GM12801 (cell line): Measurements from ENCODE around the gene LRRN2.

ENCODE experiments used
- TF ChIP-seq, protein P1 (sequence below): IDR thresholded peaks from one replicate; pipeline ENCODE4 v1.5.1; 2011; ENCODE audit warnings: control low read depth; ENCODE audit not compliant: insufficient read length; ENCODE audit errors: extremely low read depth

LRRN2 gene

DNA sequence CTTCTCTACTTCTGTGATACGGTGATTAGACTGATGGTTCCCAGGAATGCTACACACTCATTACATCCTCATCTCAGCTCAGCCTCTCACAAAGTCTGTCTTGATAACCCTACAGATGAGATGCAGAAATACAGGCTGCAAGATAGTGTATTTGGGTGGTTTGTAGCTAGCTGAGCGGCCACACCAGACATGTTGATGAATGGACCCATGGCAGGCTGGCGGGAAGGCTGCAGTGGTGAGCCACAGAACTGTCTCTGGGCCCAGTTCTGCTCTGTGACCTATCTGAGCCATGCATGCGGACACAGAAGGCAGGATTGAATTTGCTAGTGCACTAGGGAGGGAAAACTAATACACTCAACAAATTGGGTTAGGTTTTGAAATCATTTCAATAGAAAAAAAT, 71.9 kb downstream of the LRRN2 start:
- TF ChIP-seq, protein P1, sequence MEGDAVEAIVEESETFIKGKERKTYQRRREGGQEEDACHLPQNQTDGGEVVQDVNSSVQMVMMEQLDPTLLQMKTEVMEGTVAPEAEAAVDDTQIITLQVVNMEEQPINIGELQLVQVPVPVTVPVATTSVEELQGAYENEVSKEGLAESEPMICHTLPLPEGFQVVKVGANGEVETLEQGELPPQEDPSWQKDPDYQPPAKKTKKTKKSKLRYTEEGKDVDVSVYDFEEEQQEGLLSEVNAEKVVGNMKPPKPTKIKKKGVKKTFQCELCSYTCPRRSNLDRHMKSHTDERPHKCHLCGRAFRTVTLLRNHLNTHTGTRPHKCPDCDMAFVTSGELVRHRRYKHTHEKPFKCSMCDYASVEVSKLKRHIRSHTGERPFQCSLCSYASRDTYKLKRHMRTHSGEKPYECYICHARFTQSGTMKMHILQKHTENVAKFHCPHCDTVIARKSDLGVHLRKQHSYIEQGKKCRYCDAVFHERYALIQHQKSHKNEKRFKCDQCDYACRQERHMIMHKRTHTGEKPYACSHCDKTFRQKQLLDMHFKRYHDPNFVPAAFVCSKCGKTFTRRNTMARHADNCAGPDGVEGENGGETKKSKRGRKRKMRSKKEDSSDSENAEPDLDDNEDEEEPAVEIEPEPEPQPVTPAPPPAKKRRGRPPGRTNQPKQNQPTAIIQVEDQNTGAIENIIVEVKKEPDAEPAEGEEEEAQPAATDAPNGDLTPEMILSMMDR = no peak

DNA sequence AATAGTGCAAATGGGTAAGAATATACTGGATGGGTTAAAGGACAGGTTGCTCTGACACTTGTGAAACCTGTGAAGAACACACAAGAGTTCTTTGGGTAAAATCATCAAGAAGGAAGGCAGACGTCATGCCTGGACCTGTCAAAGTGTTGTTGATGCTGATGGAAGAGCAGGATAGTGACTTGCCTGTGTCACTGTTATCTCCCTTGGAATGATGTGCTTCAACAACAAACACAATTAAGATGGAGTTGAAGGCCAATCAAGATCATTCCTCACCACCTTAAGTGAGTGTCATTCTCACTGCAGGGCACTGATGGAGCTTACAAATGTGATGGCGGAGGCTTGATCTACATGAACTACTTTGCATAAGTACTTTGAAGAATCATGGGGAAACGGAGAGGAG, 73.2 kb downstream of the LRRN2 start:
- TF ChIP-seq, protein P1 = no peak

DNA sequence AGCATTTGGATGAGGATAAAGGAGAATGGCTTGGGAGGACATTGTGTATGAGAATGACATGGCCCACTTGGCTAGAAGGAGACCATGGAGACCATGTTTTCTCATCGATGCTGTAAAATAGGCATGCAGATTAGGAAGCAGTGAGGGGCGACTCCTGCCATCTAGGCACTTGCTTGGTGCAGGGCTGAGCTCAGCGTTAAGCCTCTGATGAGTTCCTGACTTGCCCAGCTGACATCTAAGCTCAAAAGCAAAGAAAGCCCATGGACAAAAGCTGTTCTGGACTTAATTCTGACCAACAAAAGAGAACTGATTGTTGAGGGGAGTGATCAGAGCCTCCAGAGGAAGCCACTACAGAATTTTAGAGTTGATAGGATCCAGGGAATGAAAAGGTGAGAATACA, 74.5 kb downstream of the LRRN2 start:
- TF ChIP-seq, protein P1 = no peak

DNA sequence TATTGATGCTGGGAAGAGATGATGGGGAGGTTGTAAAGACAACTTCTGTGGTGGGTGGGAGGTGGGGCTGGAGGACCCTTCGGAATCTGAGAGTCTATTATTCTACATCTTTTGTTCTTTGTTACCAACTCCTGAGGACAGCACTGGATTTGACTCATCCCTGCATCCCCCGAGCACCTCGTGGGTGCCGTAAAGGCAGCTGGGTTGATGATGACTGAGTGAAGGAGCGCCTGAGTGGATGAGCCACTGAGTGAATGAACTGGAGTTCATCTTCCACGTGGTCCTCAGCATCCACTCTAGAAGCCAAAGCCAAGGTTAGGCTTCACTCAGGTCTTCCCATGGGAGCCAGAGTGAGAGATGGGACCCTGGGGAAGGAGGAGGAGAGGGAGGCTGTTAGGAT, 77.6 kb downstream of the LRRN2 start:
- TF ChIP-seq, protein P1 = no peak

DNA sequence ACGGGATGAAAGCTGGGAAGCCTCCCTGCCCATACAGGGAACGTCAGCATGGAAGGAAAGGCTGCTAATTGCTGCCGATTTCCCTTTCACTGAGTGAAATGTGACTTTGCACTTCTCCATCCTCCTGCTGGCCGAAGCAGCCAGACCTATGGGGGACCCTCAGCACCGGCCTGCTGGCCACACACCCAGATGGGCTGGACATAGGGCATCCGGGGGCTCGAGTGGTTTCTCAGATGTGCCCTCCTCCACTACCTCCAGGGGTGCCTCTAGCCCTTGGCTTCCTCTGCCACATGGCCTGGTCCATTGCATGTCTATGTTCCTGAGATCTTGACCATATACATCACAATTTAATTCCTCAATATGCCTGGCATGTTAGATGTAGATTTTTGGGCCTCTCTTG, 79.7 kb downstream of the LRRN2 start:
- TF ChIP-seq, protein P1 = no peak

GRCh38 chr1:204602871-204603542, 82.5 kb downstream of the LRRN2 start:
- TF ChIP-seq, protein P1 = no peak

DNA sequence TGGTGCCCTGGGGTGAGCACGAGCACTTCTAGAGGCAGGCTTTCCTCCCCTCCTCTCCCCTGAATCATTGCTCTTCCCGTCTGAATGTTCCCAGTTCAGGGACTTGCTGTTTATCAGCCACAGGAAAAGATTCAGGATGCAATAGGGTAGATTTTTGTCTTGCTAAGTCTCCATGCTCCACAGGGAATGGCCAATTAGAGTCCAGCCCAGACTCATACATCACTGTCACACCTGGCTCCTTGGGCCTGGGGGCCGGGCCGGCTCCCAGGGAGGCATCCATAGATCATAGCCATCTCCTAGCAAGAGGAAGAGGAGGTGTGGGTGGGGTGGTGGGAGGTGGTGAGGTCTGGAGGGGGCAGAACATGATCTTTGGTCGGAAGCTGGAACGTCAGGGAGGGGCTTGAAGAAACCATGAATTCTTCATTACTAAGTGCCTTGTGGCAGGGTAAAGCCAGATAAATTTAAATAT, 83.4 kb downstream of the LRRN2 start:
- TF ChIP-seq, protein P1 = no peak
